H1 (cell line): ENCODE measurements around the gene CXCL6. TPM values are rescaled to one million over a fixed set of nuclear protein-coding genes. Genes with fewer than 3 reads are reported as not detected.

ENCODE experiments used
- HDAC6 ChIP-seq: IDR thresholded peaks from one replicate; pipeline ENCODE4 v1.7.1; 2012; ENCODE audit warnings: low read depth, mild to moderate bottlenecking, inconsistent platforms, low read length, moderate library complexity
- KDM4A ChIP-seq: IDR thresholded peaks from one replicate; pipeline ENCODE4 v1.7.1; 2012; ENCODE audit warnings: low read depth, mild to moderate bottlenecking, moderate library complexity, low read length, inconsistent platforms; ENCODE audit not compliant: severe bottlenecking
- SAP30 ChIP-seq: fragments of 300-600 bp; sonication (generic); IDR thresholded peaks from 2 replicates; pipeline ENCODE4 v1.7.1; 2012; ENCODE audit warnings: low read length, moderate library complexity, mild to moderate bottlenecking, inconsistent platforms; ENCODE audit not compliant: insufficient read depth, insufficient replicate concordance
- SIN3A ChIP-seq, 2 experiments: IDR thresholded peaks in 1 of 2; conservative IDR thresholded peaks in 1 of 2; 2 replicates each; pipeline ENCODE4 v1.6.1; 2011 to 2012; ENCODE audit warnings: low read length in 2 of 2, improper control_type of control experiment in 1 of 2, low read depth in 1 of 2, mild to moderate bottlenecking in 1 of 2
- TAF7 ChIP-seq: optimal IDR thresholded peaks from 2 replicates; pipeline ENCODE3; 2011; ENCODE audit warnings: low read depth, mild to moderate bottlenecking, inconsistent platforms, low read length, moderate library complexity, borderline replicate concordance
- TEAD4 ChIP-seq: IDR thresholded peaks from 2 replicates; pipeline ENCODE4 v1.6.1; 2012; ENCODE audit warnings: low read depth, low read length, inconsistent platforms, mixed read lengths
- polyA plus RNA-seq, 7 experiments: library from polyadenylated mRNA; depleted of rRNA in 3 of 7; stranded (reverse) in 5 of 7; unstranded in 2 of 7; fragments of >200 nt in 5 of 7; fragments of 200-250 nt in 2 of 7; gene quantifications; 1 replicate in 5 of 7; 2 replicates in 1 of 7; 4 replicates in 1 of 7; pipeline versions ENCODE4 v1.2.1 to v1.2.3, GENCODE V29; 2011 to 2013; ENCODE audit warnings: missing spikeins in 2 of 7, mixed read lengths in 2 of 7
- total RNA-seq: library from RNA; stranded (reverse); fragmentation: NEBNext Ultra II Directional; extraction: Animal tissue kit (Norgen Biotek cat#: 25700); gene quantifications from 2 replicates; pipeline ENCODE4 v1.2.1, GENCODE V29; 2021
- TF ChIP-seq, protein P1 (sequence below): fragments of 300-600 bp; sonication (generic); IDR thresholded peaks from 2 replicates; pipeline ENCODE4 v1.7.1; 2012; ENCODE audit warnings: low read length, moderate library complexity, mild to moderate bottlenecking, inconsistent platforms; ENCODE audit not compliant: insufficient replicate concordance

Gene CXCL6
- total and polyA plus RNA-seq, 2 of the 8 experiments (the other 6 are each of a cell fraction or from before 2014, with no cell fraction given): 6.3 to 8.0 TPM

DNA sequence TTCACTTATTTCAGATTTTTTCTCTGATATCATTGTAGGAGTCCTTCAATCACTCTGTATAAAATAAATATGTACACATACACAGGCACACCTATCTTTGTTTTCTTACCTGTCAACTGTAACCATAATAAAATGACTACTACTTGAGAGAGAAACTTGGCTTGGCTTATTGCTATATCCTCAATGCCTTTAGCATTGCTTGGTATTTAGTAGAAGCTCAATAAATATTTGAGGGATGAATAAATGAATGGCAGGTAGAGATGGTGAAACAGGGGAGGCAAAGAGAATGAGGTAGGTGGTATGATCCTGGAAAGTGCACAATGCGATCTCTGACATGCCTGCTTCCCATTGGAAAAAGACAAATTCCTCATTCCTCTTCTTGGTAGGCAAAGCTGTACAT, 21.8 kb upstream of the CXCL6 start (continued):
- no peak for TF ChIP-seq SAP30
- no peak for TF ChIP-seq HDAC6
- no peak for TF ChIP-seq TEAD4
- no peak for TF ChIP-seq TAF7
- TF ChIP-seq, protein P1, sequence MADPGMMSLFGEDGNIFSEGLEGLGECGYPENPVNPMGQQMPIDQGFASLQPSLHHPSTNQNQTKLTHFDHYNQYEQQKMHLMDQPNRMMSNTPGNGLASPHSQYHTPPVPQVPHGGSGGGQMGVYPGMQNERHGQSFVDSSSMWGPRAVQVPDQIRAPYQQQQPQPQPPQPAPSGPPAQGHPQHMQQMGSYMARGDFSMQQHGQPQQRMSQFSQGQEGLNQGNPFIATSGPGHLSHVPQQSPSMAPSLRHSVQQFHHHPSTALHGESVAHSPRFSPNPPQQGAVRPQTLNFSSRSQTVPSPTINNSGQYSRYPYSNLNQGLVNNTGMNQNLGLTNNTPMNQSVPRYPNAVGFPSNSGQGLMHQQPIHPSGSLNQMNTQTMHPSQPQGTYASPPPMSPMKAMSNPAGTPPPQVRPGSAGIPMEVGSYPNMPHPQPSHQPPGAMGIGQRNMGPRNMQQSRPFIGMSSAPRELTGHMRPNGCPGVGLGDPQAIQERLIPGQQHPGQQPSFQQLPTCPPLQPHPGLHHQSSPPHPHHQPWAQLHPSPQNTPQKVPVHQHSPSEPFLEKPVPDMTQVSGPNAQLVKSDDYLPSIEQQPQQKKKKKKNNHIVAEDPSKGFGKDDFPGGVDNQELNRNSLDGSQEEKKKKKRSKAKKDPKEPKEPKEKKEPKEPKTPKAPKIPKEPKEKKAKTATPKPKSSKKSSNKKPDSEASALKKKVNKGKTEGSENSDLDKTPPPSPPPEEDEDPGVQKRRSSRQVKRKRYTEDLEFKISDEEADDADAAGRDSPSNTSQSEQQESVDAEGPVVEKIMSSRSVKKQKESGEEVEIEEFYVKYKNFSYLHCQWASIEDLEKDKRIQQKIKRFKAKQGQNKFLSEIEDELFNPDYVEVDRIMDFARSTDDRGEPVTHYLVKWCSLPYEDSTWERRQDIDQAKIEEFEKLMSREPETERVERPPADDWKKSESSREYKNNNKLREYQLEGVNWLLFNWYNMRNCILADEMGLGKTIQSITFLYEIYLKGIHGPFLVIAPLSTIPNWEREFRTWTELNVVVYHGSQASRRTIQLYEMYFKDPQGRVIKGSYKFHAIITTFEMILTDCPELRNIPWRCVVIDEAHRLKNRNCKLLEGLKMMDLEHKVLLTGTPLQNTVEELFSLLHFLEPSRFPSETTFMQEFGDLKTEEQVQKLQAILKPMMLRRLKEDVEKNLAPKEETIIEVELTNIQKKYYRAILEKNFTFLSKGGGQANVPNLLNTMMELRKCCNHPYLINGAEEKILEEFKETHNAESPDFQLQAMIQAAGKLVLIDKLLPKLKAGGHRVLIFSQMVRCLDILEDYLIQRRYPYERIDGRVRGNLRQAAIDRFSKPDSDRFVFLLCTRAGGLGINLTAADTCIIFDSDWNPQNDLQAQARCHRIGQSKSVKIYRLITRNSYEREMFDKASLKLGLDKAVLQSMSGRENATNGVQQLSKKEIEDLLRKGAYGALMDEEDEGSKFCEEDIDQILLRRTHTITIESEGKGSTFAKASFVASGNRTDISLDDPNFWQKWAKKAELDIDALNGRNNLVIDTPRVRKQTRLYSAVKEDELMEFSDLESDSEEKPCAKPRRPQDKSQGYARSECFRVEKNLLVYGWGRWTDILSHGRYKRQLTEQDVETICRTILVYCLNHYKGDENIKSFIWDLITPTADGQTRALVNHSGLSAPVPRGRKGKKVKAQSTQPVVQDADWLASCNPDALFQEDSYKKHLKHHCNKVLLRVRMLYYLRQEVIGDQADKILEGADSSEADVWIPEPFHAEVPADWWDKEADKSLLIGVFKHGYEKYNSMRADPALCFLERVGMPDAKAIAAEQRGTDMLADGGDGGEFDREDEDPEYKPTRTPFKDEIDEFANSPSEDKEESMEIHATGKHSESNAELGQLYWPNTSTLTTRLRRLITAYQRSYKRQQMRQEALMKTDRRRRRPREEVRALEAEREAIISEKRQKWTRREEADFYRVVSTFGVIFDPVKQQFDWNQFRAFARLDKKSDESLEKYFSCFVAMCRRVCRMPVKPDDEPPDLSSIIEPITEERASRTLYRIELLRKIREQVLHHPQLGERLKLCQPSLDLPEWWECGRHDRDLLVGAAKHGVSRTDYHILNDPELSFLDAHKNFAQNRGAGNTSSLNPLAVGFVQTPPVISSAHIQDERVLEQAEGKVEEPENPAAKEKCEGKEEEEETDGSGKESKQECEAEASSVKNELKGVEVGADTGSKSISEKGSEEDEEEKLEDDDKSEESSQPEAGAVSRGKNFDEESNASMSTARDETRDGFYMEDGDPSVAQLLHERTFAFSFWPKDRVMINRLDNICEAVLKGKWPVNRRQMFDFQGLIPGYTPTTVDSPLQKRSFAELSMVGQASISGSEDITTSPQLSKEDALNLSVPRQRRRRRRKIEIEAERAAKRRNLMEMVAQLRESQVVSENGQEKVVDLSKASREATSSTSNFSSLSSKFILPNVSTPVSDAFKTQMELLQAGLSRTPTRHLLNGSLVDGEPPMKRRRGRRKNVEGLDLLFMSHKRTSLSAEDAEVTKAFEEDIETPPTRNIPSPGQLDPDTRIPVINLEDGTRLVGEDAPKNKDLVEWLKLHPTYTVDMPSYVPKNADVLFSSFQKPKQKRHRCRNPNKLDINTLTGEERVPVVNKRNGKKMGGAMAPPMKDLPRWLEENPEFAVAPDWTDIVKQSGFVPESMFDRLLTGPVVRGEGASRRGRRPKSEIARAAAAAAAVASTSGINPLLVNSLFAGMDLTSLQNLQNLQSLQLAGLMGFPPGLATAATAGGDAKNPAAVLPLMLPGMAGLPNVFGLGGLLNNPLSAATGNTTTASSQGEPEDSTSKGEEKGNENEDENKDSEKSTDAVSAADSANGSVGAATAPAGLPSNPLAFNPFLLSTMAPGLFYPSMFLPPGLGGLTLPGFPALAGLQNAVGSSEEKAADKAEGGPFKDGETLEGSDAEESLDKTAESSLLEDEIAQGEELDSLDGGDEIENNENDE: no peak
- no peak for TF ChIP-seq KDM4A
- no peak for TF ChIP-seq SIN3A (conservative IDR thresholded peaks at IDR 0.05 in 1 of 2, IDR thresholded peaks at IDR 0.05 in 1 of 2; ENCODE audit: low read depth in 1 of 2, low read length in 2 of 2)
